ENCODE measurements around the gene PRELP. TPM values are rescaled to one million over a fixed set of nuclear protein-coding genes. Genes with fewer than 3 reads are reported as not detected.

PRELP gene
- total RNA-seq, 2 experiments from 2014 or later = not detected

- intact Hi-C loops (cut with DNase I, micrococcal nuclease) = no loop called here
- ChIA-PET CTCF (interaction anchor here (2.0 kb wide), 1 partner anchor 8 kb away, joined by 7 read pairs; no protein-coding TSS in a partner anchor), POLR2A (no interaction called here)
- H3K27ac Mint-ChIP-seq = no peak overlapping the region
- H3K9me3 Mint-ChIP-seq (ENCODE audit: low read depth) = no peaks in the 10 kb centered on the region
- H3K4me3 Mint-ChIP-seq = no peak overlapping the region
- no peaks in the 10 kb centered on the region for H3K27me3 Mint-ChIP-seq
- ATAC-seq (no peak), DNase-seq (no peak)
- H3K4me1 Mint-ChIP-seq = no peaks in the 10 kb centered on the region
- no peaks in the 10 kb centered on the region for H3K36me3 Mint-ChIP-seq (ENCODE audit: low read depth)
Measured at GRCh38 chr1:203495845-203496244, 20.2 kb downstream of the PRELP start.

GRCh38 chr1:203497269-203497777 is 21.7 kb downstream of the PRELP start:
- H3K27ac Mint-ChIP-seq = no peak overlapping the region
- intact Hi-C loops (cut with DNase I, micrococcal nuclease) = no loop called here
- ChIA-PET CTCF (interaction anchor here (1.2 kb wide), 1 partner anchor 268 kb away, joined by 4 read pairs; the partner anchor contains the start of gene LAX1), POLR2A (no interaction called here)
- H3K36me3 Mint-ChIP-seq (ENCODE audit: low read depth) = no peaks in the 10 kb centered on the region
- H3K4me1 Mint-ChIP-seq = no peaks in the 10 kb centered on the region
- no peaks in the 10 kb centered on the region for H3K9me3 Mint-ChIP-seq (ENCODE audit: low read depth)
- H3K4me3 Mint-ChIP-seq = no peak overlapping the region
- no peak for ATAC-seq
- H3K27me3 Mint-ChIP-seq = no peaks in the 10 kb centered on the region
- no peak for DNase-seq

- no peak overlapping the region for H3K27ac Mint-ChIP-seq
- no peak overlapping the region for H3K4me3 Mint-ChIP-seq
- CTCF ChIA-PET = interaction anchor here (1.3 to 1.8 kb wide), 4 partner anchors 12 to 202 kb away, joined by 3 to 13 read pairs (median 8); no protein-coding TSS in a partner anchor
- intact Hi-C loops (cut with DNase I, micrococcal nuclease) = no loop called here
- no peaks in the 10 kb centered on the region for H3K9me3 Mint-ChIP-seq (ENCODE audit: low read depth)
- DNase-seq (no peak), ATAC-seq (no peak)
- POLR2A ChIA-PET = no interaction called here
- H3K4me1 Mint-ChIP-seq = peaks cover 3% of the 10 kb centered on the region
- H3K36me3 Mint-ChIP-seq (ENCODE audit: low read depth) = no peaks in the 10 kb centered on the region
- H3K27me3 Mint-ChIP-seq = peaks cover 2% of the 10 kb centered on the region
Measured at GRCh38 chr1:203499643-203500278, 24.2 kb downstream of the PRELP start.

GRCh38 chr1:203500279-203500678 is 24.7 kb downstream of the PRELP start:
- H3K27ac Mint-ChIP-seq = no peak overlapping the region
- intact Hi-C loops (cut with DNase I, micrococcal nuclease) = no loop called here
- ATAC-seq = no peak
- H3K4me3 Mint-ChIP-seq = no peak overlapping the region
- no peaks in the 10 kb centered on the region for H3K36me3 Mint-ChIP-seq (ENCODE audit: low read depth)
- peaks cover 4% of the 10 kb centered on the region for H3K4me1 Mint-ChIP-seq
- ChIA-PET POLR2A (no interaction called here), CTCF (interaction anchor here (1.6 kb wide), 1 partner anchor 202 kb away, joined by 13 read pairs; no protein-coding TSS in a partner anchor)
- H3K9me3 Mint-ChIP-seq (ENCODE audit: low read depth) = no peaks in the 10 kb centered on the region
- H3K27me3 Mint-ChIP-seq = peaks cover 2% of the 10 kb centered on the region
- DNase-seq = no peak

- Mint-ChIP-seq H3K9me3 (ENCODE audit: low read depth) (no peaks in the 10 kb centered on the region), H3K4me1 (peaks cover 4% of the 10 kb centered on the region), H3K36me3 (ENCODE audit: low read depth) (no peaks in the 10 kb centered on the region), H3K4me3 (no peak overlapping the region), H3K27me3 (peaks cover 2% of the 10 kb centered on the region), H3K27ac (no peak overlapping the region)
- ATAC-seq (no peak), DNase-seq (no peak)
- CTCF ChIA-PET = interaction anchor here (0.6 to 7.6 kb wide), 28 partner anchors 9 to 789 kb away, joined by 3 to 134 read pairs (median 4); partner anchors contain the start of gene LAX1
- POLR2A ChIA-PET = no interaction called here
- intact Hi-C loops (cut with DNase I, micrococcal nuclease) = loop anchor here (1.0 to 2.0 kb wide), 3 partner anchors 121 to 198 kb away; partner anchors contain the start of gene ATP2B4 (in 1 of the 2)
Measured at GRCh38 chr1:203503836-203504235, 28.2 kb downstream of the PRELP start.

- no peaks in the 10 kb centered on the region for H3K9me3 Mint-ChIP-seq (ENCODE audit: low read depth)
- no peaks in the 10 kb centered on the region for H3K36me3 Mint-ChIP-seq (ENCODE audit: low read depth)
- CTCF ChIA-PET = interaction anchor here (0.6 to 7.6 kb wide), 32 partner anchors 9 to 789 kb away, joined by 3 to 134 read pairs (median 5); partner anchors contain the start of gene LAX1
- peaks cover 4% of the 10 kb centered on the region for H3K4me1 Mint-ChIP-seq
- intact Hi-C loops (cut with DNase I, micrococcal nuclease) = loop anchor here (1.0 to 2.0 kb wide), 3 partner anchors 120 to 198 kb away; partner anchors contain the start of gene ATP2B4 (in 1 of the 2)
- ATAC-seq = peak; percentile 75
- H3K27ac Mint-ChIP-seq = no peak overlapping the region
- H3K27me3 Mint-ChIP-seq = peaks cover 2% of the 10 kb centered on the region
- POLR2A ChIA-PET = interaction anchor here (1.0 kb wide), 1 partner anchor 198 kb away, joined by 3 read pairs; no protein-coding TSS in a partner anchor
- peak; percentile 83 for DNase-seq
- H3K4me3 Mint-ChIP-seq = no peak overlapping the region
Measured at GRCh38 chr1:203504400-203505250, 29.0 kb downstream of the PRELP start.

- ChIA-PET CTCF (interaction anchor here (0.7 to 7.6 kb wide), 9 partner anchors 64 to 246 kb away, joined by 3 to 134 read pairs (median 5); no protein-coding TSS in a partner anchor), POLR2A (interaction anchor here (1.0 kb wide), 1 partner anchor 197 kb away, joined by 3 read pairs; no protein-coding TSS in a partner anchor)
- H3K27ac Mint-ChIP-seq = no peak overlapping the region
- no peak overlapping the region for H3K4me3 Mint-ChIP-seq
- H3K27me3 Mint-ChIP-seq = peaks cover 2% of the 10 kb centered on the region
- H3K36me3 Mint-ChIP-seq (ENCODE audit: low read depth) = no peaks in the 10 kb centered on the region
- no peak for DNase-seq
- ATAC-seq = no peak
- H3K4me1 Mint-ChIP-seq = peaks cover 4% of the 10 kb centered on the region
- no peaks in the 10 kb centered on the region for H3K9me3 Mint-ChIP-seq (ENCODE audit: low read depth)
- intact Hi-C loops (cut with DNase I, micrococcal nuclease) = loop anchor here (2.0 kb wide), 2 partner anchors 119 to 121 kb away; partner anchors contain the start of gene ATP2B4 (in 1 of the 2)
Measured at GRCh38 chr1:203505526-203506204, 30.1 kb downstream of the PRELP start.

GRCh38 chr1:203506858-203507626 is 31.4 kb downstream of the PRELP start:
- ATAC-seq = no peak
- Mint-ChIP-seq H3K4me3 (no peak overlapping the region), H3K27ac (peak overlapping the region; percentile 2), H3K27me3 (peaks cover 2% of the 10 kb centered on the region), H3K36me3 (ENCODE audit: low read depth) (no peaks in the 10 kb centered on the region), H3K4me1 (peaks cover 7% of the 10 kb centered on the region), H3K9me3 (ENCODE audit: low read depth) (no peaks in the 10 kb centered on the region)
- ChIA-PET CTCF (interaction anchor here (0.6 to 7.6 kb wide), 4 partner anchors 119 to 381 kb away, joined by 3 to 134 read pairs (median 8); partner anchors contain the start of gene ATP2B4), POLR2A (interaction anchor here (0.7 kb wide), 1 partner anchor 246 kb away, joined by 6 read pairs; no protein-coding TSS in a partner anchor)
- intact Hi-C loops (cut with DNase I, micrococcal nuclease) = no loop called here
- DNase-seq = no peak

GRCh38 chr1:203507759-203508158 is 32.2 kb downstream of the PRELP start:
- ATAC-seq = no peak
- ChIA-PET CTCF (interaction anchor here (0.6 to 7.6 kb wide), 4 partner anchors 20 to 195 kb away, joined by 3 to 134 read pairs (median 9); partner anchors contain the start of gene ATP2B4), POLR2A (no interaction called here)
- Mint-ChIP-seq H3K4me3 (no peak overlapping the region), H3K4me1 (peaks cover 14% of the 10 kb centered on the region), H3K9me3 (ENCODE audit: low read depth) (no peaks in the 10 kb centered on the region), H3K27me3 (peaks cover 2% of the 10 kb centered on the region), H3K27ac (no peak overlapping the region), H3K36me3 (ENCODE audit: low read depth) (no peaks in the 10 kb centered on the region)
- intact Hi-C loops (cut with DNase I, micrococcal nuclease) = no loop called here
- DNase-seq = no peak

- ChIA-PET CTCF (interaction anchor here (1.4 to 7.6 kb wide), 3 partner anchors 21 to 194 kb away, joined by 5 to 134 read pairs (median 13); partner anchors contain the start of gene ATP2B4), POLR2A (interaction anchor here (0.6 kb wide), 1 partner anchor 144 kb away, joined by 6 read pairs; no protein-coding TSS in a partner anchor)
- Mint-ChIP-seq H3K9me3 (ENCODE audit: low read depth) (no peaks in the 10 kb centered on the region), H3K27me3 (peaks cover 2% of the 10 kb centered on the region), H3K4me3 (no peak overlapping the region), H3K36me3 (ENCODE audit: low read depth) (no peaks in the 10 kb centered on the region), H3K27ac (no peak overlapping the region), H3K4me1 (peaks cover 22% of the 10 kb centered on the region)
- intact Hi-C loops (cut with DNase I, micrococcal nuclease) = no loop called here
- ATAC-seq = no peak
- no peak for DNase-seq
Measured at GRCh38 chr1:203508463-203509073, 33.0 kb downstream of the PRELP start.

Measured in activated CD4-positive, alpha-beta T cell treated with anti-CD3 and anti-CD28 coated beads for 36 hours (primary cell).